Fibroblast of the conjunctiva (primary cell): ENCODE measurements around the gene ARHGAP15.
A peak's percentile ranks its signal among the peaks of the same experiment; 100 is the strongest.
"Not testable (repeated sequence)": the region's sequence is repeated elsewhere in the genome, so short reads cannot be mapped to it uniquely, and the experiment has no call there.

ENCODE experiments used
- DNase-seq: peaks from one replicate; pipeline ENCODE4 v3.0.0-alpha.2; 2010; ENCODE audit warnings: low read depth

Gene ARHGAP15

GRCh38 chr2:143530758-143531157 lies 401.5 kb downstream of the ARHGAP15 start:
- DNase-seq: no peak

GRCh38 chr2:143532061-143532460 lies 402.8 kb downstream of the ARHGAP15 start:
- DNase-seq: no peak

DNA sequence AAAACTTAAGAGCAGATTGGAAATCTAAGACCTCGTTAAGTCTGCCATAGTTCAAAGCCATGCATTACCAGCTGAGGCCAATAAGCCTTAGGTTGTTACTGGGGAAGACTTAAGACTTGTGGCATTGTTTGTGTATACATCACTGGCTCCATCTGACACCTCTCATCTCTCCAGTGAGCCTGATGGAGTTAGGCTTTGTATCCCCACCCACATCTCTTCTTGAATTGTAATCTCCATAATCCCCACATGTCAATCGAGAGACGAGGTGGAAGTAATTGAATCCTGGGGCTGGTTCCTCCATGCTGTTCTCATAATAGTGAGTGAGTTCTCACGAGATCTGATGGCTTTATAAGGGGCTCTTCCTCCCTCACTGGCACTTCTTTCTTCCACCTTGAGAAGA lies 404.6 kb downstream of the ARHGAP15 start:
- DNase-seq: no peak

- DNase-seq: no peak
Measured at GRCh38 chr2:143535802-143536201, 406.6 kb downstream of the ARHGAP15 start.

DNA sequence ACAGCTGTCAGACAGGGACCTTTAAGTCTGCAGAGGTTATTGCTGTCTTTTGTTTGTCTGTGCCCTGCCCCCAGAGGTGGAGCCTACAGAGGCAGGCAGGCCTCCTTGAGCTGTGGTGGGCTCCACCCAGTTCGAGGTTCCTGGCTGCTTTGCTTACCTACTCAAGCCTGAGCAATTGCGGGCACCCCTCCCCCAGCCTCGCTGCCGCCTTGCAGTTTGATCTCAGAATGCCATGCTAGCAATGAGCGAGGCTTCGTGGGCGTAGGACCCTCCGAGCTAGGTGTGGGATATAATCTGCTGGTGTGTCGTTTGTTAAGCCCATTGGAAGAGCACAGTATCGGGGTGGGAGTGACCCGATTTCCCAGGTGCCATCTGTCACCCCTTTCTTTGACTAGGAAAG lies 412.7 kb downstream of the ARHGAP15 start:
- not testable (repeated sequence) for DNase-seq

GRCh38 chr2:143545059-143545948 lies 416.1 kb downstream of the ARHGAP15 start:
- DNase-seq: no peak

DNA sequence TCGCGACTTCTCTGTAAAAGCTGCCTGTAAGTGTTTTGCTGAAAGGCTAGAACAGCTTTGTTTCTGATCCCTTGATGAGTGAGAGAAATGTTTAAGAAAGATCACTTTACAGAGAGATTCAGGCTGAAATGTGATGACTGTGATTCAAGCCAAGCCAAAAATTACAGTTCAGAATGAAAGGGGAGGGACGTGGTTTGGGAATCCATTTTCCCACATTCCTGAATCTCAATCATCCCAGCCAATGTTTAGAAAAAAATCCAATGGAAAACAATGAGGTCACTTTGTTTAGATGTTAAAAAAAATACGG lies 416.7 kb downstream of the ARHGAP15 start:
- DNase-seq: no peak

- no peak for DNase-seq
Measured at GRCh38 chr2:143548032-143548431, 418.8 kb downstream of the ARHGAP15 start.

DNA sequence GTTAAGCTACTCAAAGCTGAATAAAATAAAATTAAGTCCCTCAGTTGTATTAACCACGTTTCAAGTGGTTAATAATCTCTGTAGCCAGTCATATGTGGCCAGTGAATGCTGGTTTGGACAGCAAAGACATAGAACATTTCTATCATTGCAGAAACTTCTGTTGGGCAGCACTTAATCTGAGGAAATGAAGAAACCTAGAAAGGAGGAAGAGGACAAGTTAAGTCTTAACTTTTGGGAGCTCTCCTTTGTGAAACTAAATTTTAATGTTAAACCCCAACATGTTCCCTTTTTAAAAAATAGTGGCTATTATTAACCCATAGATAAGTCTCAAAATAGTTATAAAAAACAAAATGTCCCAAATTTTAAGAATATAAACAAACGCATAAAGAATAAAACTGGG lies 421.3 kb downstream of the ARHGAP15 start:
- no peak for DNase-seq

GRCh38 chr2:143551971-143552650 lies 422.9 kb downstream of the ARHGAP15 start:
- DNase-seq: no peak

- DNase-seq: no peak
Measured at GRCh38 chr2:143553261-143553660, 424.0 kb downstream of the ARHGAP15 start.

DNA sequence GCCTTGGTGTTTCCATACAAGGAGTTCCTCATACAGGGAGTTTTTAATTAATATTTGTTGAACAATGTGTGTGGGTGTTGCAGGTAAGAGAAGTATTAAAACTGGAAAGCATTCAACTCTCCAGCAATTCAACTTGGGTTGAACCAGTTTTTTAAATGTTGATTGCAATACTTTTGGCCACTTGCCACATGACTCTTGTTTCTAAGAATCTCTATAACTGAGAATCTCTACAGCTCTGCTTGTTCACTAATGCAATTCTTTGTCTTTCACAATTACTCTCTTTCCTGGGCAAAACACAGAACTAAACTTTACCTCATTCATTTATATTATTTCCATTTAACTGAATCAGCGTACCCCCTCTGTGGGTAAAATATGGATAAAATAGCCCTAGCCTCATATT lies 429.4 kb downstream of the ARHGAP15 start:
- DNase-seq: peak; percentile 35

GRCh38 chr2:143559147-143559546 lies 429.9 kb downstream of the ARHGAP15 start:
- DNase-seq: no peak

DNA sequence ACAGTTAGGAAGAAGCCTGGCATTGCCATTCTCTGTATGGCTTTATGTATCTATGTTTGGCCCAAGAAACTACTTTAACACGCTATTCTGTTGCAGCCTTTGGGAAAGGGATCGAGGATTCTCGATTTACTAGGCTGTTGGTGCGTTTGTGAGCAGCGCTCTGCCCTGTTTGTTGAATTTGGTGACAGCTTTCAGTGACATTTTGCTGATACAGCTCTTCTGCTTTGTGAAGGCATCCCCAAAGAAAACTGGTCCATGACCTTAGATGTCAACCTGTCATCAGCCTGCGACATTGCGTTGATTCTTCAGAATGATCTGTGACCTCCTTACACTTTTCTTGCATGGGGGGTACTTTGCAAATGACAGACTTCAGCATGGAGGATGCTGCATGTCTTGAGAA lies 431.5 kb downstream of the ARHGAP15 start:
- DNase-seq: no peak

DNA sequence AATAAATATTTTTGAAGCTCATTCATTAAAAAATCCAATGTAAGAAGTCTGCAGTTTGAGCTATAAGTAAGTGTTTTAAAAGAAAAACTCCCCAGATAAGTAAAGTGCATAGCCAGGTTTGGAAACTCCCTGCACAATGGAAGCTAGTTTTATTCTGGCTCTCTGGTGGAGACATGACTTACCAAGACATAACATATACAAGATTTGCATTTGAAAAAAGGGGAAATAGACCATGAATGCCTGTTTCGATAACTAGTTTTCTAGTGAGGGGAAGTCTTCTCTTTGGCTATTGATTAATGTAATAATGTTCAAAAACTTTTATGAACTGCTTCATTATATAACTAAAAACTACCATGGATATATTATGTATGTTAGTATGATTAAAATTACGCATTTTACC lies 435.2 kb downstream of the ARHGAP15 start:
- no peak for DNase-seq

- no peak for DNase-seq
Measured at GRCh38 chr2:143571747-143572146, 442.5 kb downstream of the ARHGAP15 start.

DNA sequence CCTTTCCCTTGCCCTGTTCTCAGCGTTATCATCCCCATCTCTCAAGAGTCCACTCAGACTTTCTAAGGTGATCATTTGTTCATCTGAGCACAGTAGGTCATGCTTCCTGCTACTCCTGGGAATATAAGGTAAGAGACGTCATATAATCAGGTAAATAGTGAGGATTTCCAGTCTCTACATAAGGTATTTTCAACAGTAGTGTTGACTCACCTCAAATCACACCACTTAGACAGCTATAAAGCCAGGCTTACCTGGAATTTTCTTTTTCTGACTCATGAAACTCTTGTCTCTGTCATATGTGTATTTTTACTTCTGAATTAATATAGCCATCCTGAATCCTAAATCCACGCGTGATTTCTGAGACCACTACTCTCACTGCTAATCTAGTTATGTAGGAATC lies 443.2 kb downstream of the ARHGAP15 start:
- no peak for DNase-seq

GRCh38 chr2:143574069-143574468 lies 444.9 kb downstream of the ARHGAP15 start:
- no peak for DNase-seq

- no peak for DNase-seq
Measured at GRCh38 chr2:143575340-143575739, 446.1 kb downstream of the ARHGAP15 start.

DNA sequence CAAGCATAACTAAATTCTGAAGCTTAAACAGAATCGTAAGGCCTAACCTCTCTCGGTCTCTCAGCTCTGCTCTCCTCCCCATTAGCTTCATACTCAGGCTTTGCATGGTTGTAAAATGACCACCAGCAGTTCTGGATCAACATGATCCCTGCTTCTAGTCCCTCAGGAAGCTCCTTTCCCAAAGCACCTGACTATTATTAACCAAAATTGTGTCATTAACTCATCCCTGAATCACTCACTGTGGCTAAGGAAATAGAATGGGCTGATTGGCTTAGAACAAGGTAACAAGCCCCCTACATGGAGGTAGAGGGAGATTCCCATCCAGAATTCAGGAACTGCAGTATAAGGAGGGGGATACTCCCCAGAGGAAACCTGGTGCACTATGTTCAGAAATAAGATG lies 448.3 kb downstream of the ARHGAP15 start:
- no peak for DNase-seq

DNA sequence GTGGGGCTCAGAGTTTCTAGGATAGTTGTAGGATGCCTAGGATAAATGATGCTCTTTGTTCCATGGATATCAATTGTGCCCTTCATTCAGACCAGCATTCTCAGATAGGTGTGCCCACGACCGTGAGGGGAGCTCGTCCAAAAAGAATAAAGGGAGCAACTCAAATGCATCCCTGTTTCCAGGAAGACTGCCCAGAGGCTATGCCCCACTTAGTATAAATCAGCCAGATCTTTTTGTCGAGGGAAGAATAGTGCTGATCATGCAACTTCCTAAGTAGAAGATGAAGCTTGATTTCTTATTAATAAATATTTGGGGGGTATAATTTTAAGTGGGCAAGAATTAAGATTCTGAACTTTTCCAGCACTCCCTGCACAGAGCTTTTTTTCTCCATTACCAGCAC lies 450.2 kb downstream of the ARHGAP15 start:
- no peak for DNase-seq

- DNase-seq: no peak
Measured at GRCh38 chr2:143581134-143581533, 451.9 kb downstream of the ARHGAP15 start.

DNA sequence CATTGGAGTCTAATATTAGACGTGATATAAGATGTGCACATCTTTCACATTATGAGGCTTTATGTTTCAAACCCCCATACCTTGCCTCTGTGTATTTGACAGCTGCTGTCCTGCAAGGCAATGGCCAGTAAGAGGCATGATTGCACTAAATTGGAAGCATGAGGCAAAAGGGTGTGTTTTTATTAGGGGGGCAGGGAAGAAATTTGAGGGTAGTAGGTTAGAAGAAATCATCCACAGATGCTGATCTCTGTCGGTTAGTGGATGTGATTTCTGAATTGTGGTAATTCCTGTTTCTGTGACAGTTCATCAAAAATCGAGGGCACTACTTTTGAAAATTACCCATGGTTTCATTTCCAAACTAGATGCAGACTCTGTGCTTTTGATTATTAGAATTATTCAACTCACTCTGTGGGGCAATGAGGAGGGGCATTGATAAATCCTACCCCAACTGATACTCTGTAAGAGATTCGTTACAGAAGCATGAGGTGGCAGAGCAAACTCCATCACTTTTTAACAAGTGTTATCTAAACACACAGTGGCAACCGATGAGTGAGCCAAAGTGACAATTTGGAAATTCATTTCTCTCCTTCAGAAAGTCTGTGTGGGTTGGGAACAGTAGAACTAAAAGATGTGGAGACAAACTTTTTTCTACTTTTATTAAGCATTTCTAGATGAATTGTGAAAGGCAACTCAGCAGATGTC lies 453.0 kb downstream of the ARHGAP15 start:
- DNase-seq: peak; percentile 22
